GM23338 (cell line): Measurements from ENCODE around the gene MAP3K7CL. TPM values are rescaled to one million over a fixed set of nuclear protein-coding genes. Genes with fewer than 3 reads are reported as not detected.

ENCODE experiments used
- ATAC-seq: fragments of 200-7000 bp; cut with Tn5 transposase; 3 replicates; pipeline ENCODE4 v1.9.1; 2020
- DNase-seq: peaks from one replicate; pipeline ENCODE4 v3.0.0-alpha.2; 2015; ENCODE audit warnings: low spot score
- H2AFZ ChIP-seq: fragments of 200-600 bp; sonication (generic); 2 replicates; pipeline ENCODE4 v1.8.0; 2016; ENCODE audit warnings: antibody characterized with exemption, mild to moderate bottlenecking, moderate library complexity
- H3F3A ChIP-seq: fragments of 200-600 bp; sonication (generic); replicated peaks from 2 replicates; pipeline ENCODE4 v1.8.0; 2017; ENCODE audit warnings: antibody characterized with exemption, mixed run types, low read depth
- H3K27ac ChIP-seq: fragments of 200-600 bp; sonication (generic); 2 replicates; pipeline ENCODE4 v1.6.1; 2016; ENCODE audit warnings: low read depth
- H3K27me3 ChIP-seq: fragments of 200-600 bp; sonication (generic); 2 replicates; pipeline ENCODE4 v1.8.0; 2016; ENCODE audit warnings: mild to moderate bottlenecking, mixed run types, moderate library complexity; ENCODE audit not compliant: insufficient read depth
- H3K36me3 ChIP-seq: fragments of 200-600 bp; sonication (generic); 2 replicates; pipeline ENCODE4 v1.8.0; 2016; ENCODE audit warnings: mild to moderate bottlenecking; ENCODE audit not compliant: insufficient read depth
- H3K4me1 ChIP-seq: fragments of 200-600 bp; sonication (generic); 2 replicates; pipeline ENCODE4 v1.8.0; 2016; ENCODE audit warnings: mild to moderate bottlenecking, moderate library complexity; ENCODE audit not compliant: insufficient read depth
- H3K4me2 ChIP-seq: fragments of 200-600 bp; sonication (generic); 2 replicates; pipeline ENCODE4 v1.7.1; 2017; ENCODE audit warnings: mixed run types
- H3K4me3 ChIP-seq: fragments of 200-600 bp; sonication (generic); 2 replicates; pipeline ENCODE4 v1.6.1; 2016; ENCODE audit warnings: mixed run types
- H3K79me2 ChIP-seq: fragments of 200-600 bp; sonication (generic); replicated peaks from 2 replicates; pipeline ENCODE4 v1.8.0; 2017; ENCODE audit warnings: mild to moderate bottlenecking; ENCODE audit not compliant: insufficient read depth
- H3K9me2 ChIP-seq: fragments of 200-600 bp; sonication (generic); 2 replicates; pipeline ENCODE4 v1.8.0; 2017; ENCODE audit not compliant: insufficient read depth
- H4K20me1 ChIP-seq: fragments of 200-600 bp; sonication (generic); replicated peaks from 2 replicates; pipeline ENCODE4 v1.8.0; 2017; ENCODE audit warnings: mild to moderate bottlenecking; ENCODE audit not compliant: insufficient read depth
- H3K27ac Mint-ChIP-seq: 2 replicates; pipeline ENCODE4 v1.8.0; 2020; ENCODE audit warnings: inconsistent platforms, mild to moderate bottlenecking, moderate library complexity, mixed read lengths
- H3K27me3 Mint-ChIP-seq: 3 replicates; pipeline ENCODE4 v1.8.0; 2022; ENCODE audit warnings: low read depth, mild to moderate bottlenecking, moderate library complexity, mixed read lengths, inconsistent platforms; ENCODE audit not compliant: insufficient read depth, poor library complexity
- H3K36me3 Mint-ChIP-seq: 3 replicates; pipeline ENCODE4 v1.8.0; 2021; ENCODE audit warnings: low read depth, mild to moderate bottlenecking, inconsistent platforms, moderate library complexity, mixed read lengths
- H3K4me1 Mint-ChIP-seq: 3 replicates; pipeline ENCODE4 v1.8.0; 2020; ENCODE audit warnings: mild to moderate bottlenecking, inconsistent platforms, mixed read lengths
- H3K4me3 Mint-ChIP-seq: 3 replicates; pipeline ENCODE4 v1.8.0; 2021; ENCODE audit warnings: moderate library complexity, mild to moderate bottlenecking, inconsistent platforms, mixed read lengths
- H3K9me3 Mint-ChIP-seq: 3 replicates; pipeline ENCODE4 v1.8.0; 2020; ENCODE audit warnings: moderate library complexity, mild to moderate bottlenecking, inconsistent platforms, mixed read lengths
- CREB1 ChIP-seq: fragments of 250-450 bp; sonication (Bioruptor Pico); IDR thresholded peaks from 2 replicates; pipeline ENCODE4 v1.5.0; 2020; ENCODE audit warnings: low read depth, mild to moderate bottlenecking, moderate library complexity
- EZH2 ChIP-seq: fragments of 200-600 bp; sonication (generic); IDR thresholded peaks from one replicate; pipeline ENCODE4 v1.8.0; 2017; ENCODE audit warnings: antibody characterized with exemption, mild to moderate bottlenecking, low read depth; ENCODE audit not compliant: unreplicated experiment
- EZH2phosphoT487 ChIP-seq: fragments of 200-600 bp; sonication (generic); IDR thresholded peaks from one replicate; pipeline ENCODE4 v1.8.1; 2018; ENCODE audit warnings: antibody characterized with exemption; ENCODE audit not compliant: unreplicated experiment
- JUNB ChIP-seq: IDR thresholded peaks from one replicate; pipeline ENCODE4 v1.6.1; 2016; ENCODE audit warnings: antibody characterized with exemption; ENCODE audit not compliant: unreplicated experiment
- NANOG ChIP-seq: IDR thresholded peaks from 2 replicates; pipeline ENCODE4 v1.6.1; 2016; ENCODE audit warnings: antibody characterized with exemption, borderline replicate concordance
- POLR2AphosphoS5 ChIP-seq: IDR thresholded peaks from 2 replicates; pipeline ENCODE4 v1.6.1; 2016; ENCODE audit warnings: antibody characterized with exemption, low read depth
- STAT1 ChIP-seq: IDR thresholded peaks from one replicate; pipeline ENCODE4 v1.6.1; 2016; ENCODE audit warnings: antibody characterized with exemption; ENCODE audit not compliant: unreplicated experiment
- ZNF114 ChIP-seq: fragments of 250-450 bp; sonication (Bioruptor Pico); IDR thresholded peaks from 2 replicates; pipeline ENCODE4 v1.5.0; 2020; ENCODE audit warnings: mild to moderate bottlenecking, moderate library complexity
- ZNF331 ChIP-seq: fragments of 250-450 bp; sonication (Bioruptor Pico); IDR thresholded peaks from 2 replicates; pipeline ENCODE4 v1.5.0; 2020; ENCODE audit warnings: low read depth, mild to moderate bottlenecking, moderate library complexity
- ZNF462 ChIP-seq: fragments of 250-450 bp; sonication (Bioruptor Pico); IDR thresholded peaks from 2 replicates; pipeline ENCODE4 v1.5.0; 2020; ENCODE audit warnings: mild to moderate bottlenecking, moderate library complexity
- polyA plus RNA-seq: library from polyadenylated mRNA; unstranded; fragments of >200 nt; fragmentation: Nextera tagmentation; extraction: Ambion mirVana; gene quantifications from 2 replicates; pipeline ENCODE4 v1.2.1, GENCODE V29; 2016
- total RNA-seq: library from RNA; depleted of rRNA; stranded (reverse); fragments of >200 nt; shearing (Covaris generic); gene quantifications from 2 replicates; pipeline ENCODE4 v1.2.3, GENCODE V29; 2014
- TF ChIP-seq, protein P1 (sequence below): IDR thresholded peaks from 2 replicates; pipeline ENCODE4 v1.6.1; 2016; ENCODE audit warnings: antibody characterized with exemption
- TF ChIP-seq, protein P2 (sequence below), 2 experiments: fragments of 200-600 bp in 1 of 2; sonication (generic) in 1 of 2; conservative IDR thresholded peaks; 2 replicates each; pipeline versions ENCODE4 v1.5.1 to v1.6.1; 2016 to 2017; ENCODE audit warnings: antibody characterized with exemption in 2 of 2, low read depth in 2 of 2, mild to moderate bottlenecking in 2 of 2, moderate library complexity in 1 of 2
- TF ChIP-seq, protein P3 (sequence below): IDR thresholded peaks from one replicate; pipeline ENCODE4 v1.6.1; 2018; ENCODE audit warnings: antibody characterized with exemption; ENCODE audit not compliant: unreplicated experiment

MAP3K7CL gene
- total and polyA plus RNA-seq, 2 experiments from 2014 or later = 2.4 to 3.6 TPM

DNA sequence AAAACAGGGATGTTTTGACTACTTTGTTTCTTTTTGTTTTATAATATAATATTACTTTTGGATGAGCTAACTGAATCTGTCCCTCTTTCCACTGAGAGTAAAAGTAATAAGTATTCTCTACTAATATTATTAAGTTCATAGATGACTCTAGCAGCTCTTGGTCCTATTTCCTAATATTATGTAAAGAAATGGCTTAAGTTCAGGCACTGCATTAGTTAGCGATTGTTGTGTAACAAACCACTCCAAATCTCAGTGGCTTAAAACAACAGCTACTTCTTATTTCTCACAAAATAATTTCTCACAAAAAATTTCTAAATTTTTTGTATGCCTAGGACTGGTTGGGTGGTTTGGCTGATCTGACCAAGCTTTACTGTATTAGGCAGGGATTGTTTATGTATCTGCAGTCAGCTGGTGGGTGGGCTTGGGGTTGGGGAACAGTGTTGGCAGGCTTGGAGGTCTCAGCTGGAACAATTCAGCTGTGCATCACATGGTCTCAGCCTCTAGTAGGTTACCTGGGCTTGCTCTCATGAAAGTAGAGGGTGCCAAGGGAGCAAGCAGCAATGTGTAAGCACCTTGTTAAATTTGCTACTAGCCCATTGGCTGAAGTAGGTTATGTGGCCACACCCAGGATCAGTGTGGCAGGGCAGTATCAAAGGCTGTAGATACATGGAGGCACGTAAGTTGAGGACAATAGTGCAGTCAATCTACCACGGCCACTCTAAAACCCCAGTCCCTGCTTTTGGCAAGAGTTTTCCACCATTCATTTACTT, 48.2 kb upstream of the MAP3K7CL start:
- Mint-ChIP-seq H3K36me3 (no peaks in the 10 kb centered on the region; the same call in 2 of the 3 replicates), H3K27ac (no peak overlapping the region), H3K4me3 (no peak overlapping the region), H3K27me3 (peaks cover 6% of the 10 kb centered on the region), H3K4me1 (peaks cover 7% of the 10 kb centered on the region; the same call in 2 of the 3 replicates), H3K9me3 (no peaks in the 10 kb centered on the region)
- DNase-seq (no peak), ATAC-seq (peak; percentile 82)
- TF ChIP-seq CREB1 (CRISPR knock-in tag) = no peak
- TF ChIP-seq, protein P1, sequence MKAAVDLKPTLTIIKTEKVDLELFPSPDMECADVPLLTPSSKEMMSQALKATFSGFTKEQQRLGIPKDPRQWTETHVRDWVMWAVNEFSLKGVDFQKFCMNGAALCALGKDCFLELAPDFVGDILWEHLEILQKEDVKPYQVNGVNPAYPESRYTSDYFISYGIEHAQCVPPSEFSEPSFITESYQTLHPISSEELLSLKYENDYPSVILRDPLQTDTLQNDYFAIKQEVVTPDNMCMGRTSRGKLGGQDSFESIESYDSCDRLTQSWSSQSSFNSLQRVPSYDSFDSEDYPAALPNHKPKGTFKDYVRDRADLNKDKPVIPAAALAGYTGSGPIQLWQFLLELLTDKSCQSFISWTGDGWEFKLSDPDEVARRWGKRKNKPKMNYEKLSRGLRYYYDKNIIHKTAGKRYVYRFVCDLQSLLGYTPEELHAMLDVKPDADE = no peak
- no peak for TF ChIP-seq JUNB
- no peak for TF ChIP-seq ZNF462 (CRISPR knock-in tag)
- TF ChIP-seq ZNF331 (CRISPR knock-in tag) = no peak
- TF ChIP-seq EZH2phosphoT487 = no peak
- TF ChIP-seq NANOG = no peak
- TF ChIP-seq POLR2AphosphoS5 = no peak
- TF ChIP-seq, protein P2, sequence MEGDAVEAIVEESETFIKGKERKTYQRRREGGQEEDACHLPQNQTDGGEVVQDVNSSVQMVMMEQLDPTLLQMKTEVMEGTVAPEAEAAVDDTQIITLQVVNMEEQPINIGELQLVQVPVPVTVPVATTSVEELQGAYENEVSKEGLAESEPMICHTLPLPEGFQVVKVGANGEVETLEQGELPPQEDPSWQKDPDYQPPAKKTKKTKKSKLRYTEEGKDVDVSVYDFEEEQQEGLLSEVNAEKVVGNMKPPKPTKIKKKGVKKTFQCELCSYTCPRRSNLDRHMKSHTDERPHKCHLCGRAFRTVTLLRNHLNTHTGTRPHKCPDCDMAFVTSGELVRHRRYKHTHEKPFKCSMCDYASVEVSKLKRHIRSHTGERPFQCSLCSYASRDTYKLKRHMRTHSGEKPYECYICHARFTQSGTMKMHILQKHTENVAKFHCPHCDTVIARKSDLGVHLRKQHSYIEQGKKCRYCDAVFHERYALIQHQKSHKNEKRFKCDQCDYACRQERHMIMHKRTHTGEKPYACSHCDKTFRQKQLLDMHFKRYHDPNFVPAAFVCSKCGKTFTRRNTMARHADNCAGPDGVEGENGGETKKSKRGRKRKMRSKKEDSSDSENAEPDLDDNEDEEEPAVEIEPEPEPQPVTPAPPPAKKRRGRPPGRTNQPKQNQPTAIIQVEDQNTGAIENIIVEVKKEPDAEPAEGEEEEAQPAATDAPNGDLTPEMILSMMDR (conservative IDR thresholded peaks at IDR 0.05; ENCODE audit: low read depth in 2 of 2) = no peak
- no peak for TF ChIP-seq ZNF114 (CRISPR knock-in tag)
- no peak for TF ChIP-seq EZH2
- TF ChIP-seq, protein P3, sequence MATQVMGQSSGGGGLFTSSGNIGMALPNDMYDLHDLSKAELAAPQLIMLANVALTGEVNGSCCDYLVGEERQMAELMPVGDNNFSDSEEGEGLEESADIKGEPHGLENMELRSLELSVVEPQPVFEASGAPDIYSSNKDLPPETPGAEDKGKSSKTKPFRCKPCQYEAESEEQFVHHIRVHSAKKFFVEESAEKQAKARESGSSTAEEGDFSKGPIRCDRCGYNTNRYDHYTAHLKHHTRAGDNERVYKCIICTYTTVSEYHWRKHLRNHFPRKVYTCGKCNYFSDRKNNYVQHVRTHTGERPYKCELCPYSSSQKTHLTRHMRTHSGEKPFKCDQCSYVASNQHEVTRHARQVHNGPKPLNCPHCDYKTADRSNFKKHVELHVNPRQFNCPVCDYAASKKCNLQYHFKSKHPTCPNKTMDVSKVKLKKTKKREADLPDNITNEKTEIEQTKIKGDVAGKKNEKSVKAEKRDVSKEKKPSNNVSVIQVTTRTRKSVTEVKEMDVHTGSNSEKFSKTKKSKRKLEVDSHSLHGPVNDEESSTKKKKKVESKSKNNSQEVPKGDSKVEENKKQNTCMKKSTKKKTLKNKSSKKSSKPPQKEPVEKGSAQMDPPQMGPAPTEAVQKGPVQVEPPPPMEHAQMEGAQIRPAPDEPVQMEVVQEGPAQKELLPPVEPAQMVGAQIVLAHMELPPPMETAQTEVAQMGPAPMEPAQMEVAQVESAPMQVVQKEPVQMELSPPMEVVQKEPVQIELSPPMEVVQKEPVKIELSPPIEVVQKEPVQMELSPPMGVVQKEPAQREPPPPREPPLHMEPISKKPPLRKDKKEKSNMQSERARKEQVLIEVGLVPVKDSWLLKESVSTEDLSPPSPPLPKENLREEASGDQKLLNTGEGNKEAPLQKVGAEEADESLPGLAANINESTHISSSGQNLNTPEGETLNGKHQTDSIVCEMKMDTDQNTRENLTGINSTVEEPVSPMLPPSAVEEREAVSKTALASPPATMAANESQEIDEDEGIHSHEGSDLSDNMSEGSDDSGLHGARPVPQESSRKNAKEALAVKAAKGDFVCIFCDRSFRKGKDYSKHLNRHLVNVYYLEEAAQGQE = no peak
- no peak for TF ChIP-seq STAT1
- Histone ChIP-seq H3K9me2 (0 out of 2 replicates have a peak, but pooled peaks cover 13% of the 10 kb centered on the region), H3K4me2 (no peak overlapping the region), H3K79me2 (no peaks in the 10 kb centered on the region), H2AFZ (no peak overlapping the region), H4K20me1 (no peaks in the 10 kb centered on the region), H3K27me3 (no peaks in the 10 kb centered on the region), H3K4me1 (peaks cover 5% of the 10 kb centered on the region; the same call in 1 of the 2 replicates), H3K27ac (no peak overlapping the region), H3K4me3 (no peak overlapping the region), H3F3A (no peaks in the 10 kb centered on the region), H3K36me3 (no peaks in the 10 kb centered on the region)
